K562 (cell line): ENCODE data around the gene CALD1. TPM values are rescaled to one million over a fixed set of nuclear protein-coding genes. Genes with fewer than 3 reads are reported as not detected.

Source experiments
- ETV5 ChIP-seq: sonication (generic); formaldehyde crosslinking; IDR thresholded peaks from 2 replicates; pipeline ENCODE4 v1.4.0; 2020; ENCODE audit warnings: low read depth, mild to moderate bottlenecking, missing genetic modification reagents
- FOXK1 ChIP-seq: sonication (generic); formaldehyde crosslinking; IDR thresholded peaks from 2 replicates; pipeline ENCODE4 v1.8.0; 2022; ENCODE audit warnings: missing genetic modification reagents, mild to moderate bottlenecking, borderline replicate concordance
- TBL1XR1 ChIP-seq, 2 experiments: IDR thresholded peaks; 2 replicates each; pipeline ENCODE4 v1.6.1; 2012; ENCODE audit warnings: improper control_type of control experiment in 2 of 2, low read length in 2 of 2, mild to moderate bottlenecking in 1 of 2
- ZNF23 ChIP-seq: fragments of 250-450 bp; sonication (Bioruptor Pico); IDR thresholded peaks from 2 replicates; pipeline ENCODE4 v1.4.0; 2020; ENCODE audit warnings: mild to moderate bottlenecking
- ZNF778 ChIP-seq: fragments of 450-650 bp; formaldehyde crosslinking; IDR thresholded peaks from 2 replicates; pipeline ENCODE4 v1.4.0; 2020; ENCODE audit warnings: mild to moderate bottlenecking, moderate library complexity
- polyA plus RNA-seq, 8 experiments: library from polyadenylated mRNA; depleted of rRNA in 4 of 8; stranded (reverse) in 5 of 8; unstranded in 3 of 8; fragments of >200 nt; fragmentation: Nextera tagmentation in 2 of 8; fragmentation: Illumina TruSeq in 1 of 8; extraction: Ambion mirVana in 2 of 8; extraction: Trizol in 1 of 8; gene quantifications; 2 replicates each; pipeline versions ENCODE4 v1.2.1 to v1.2.3, GENCODE V29; 2011 to 2014; ENCODE audit warnings: inconsistent platforms in 1 of 8, missing spikeins in 1 of 8
- total RNA-seq, 7 experiments: library from RNA; depleted of rRNA in 6 of 7; stranded (reverse); fragments of >200 nt in 6 of 7; fragmentation: Illumina TruSeq in 2 of 7; extraction: Trizol in 2 of 7; gene quantifications; 2 replicates each; pipeline versions ENCODE4 v1.2.1 to v1.2.3, GENCODE V29; 2011 to 2021; ENCODE audit warnings: low replicate concordance in 1 of 7
- TF ChIP-seq, protein P1 (sequence below): fragments of 250-450 bp; sonication (Bioruptor Pico); IDR thresholded peaks from 2 replicates; pipeline ENCODE4 v1.4.0; 2020; ENCODE audit warnings: mild to moderate bottlenecking, moderate library complexity
- TF ChIP-seq, protein P2 (sequence below), 2 experiments: fragments of 450-650 bp; IDR thresholded peaks; 2 replicates each; pipeline ENCODE4 v1.6.1; 2018; ENCODE audit warnings: mild to moderate bottlenecking in 2 of 2, low read depth in 1 of 2; ENCODE audit not compliant: partially characterized antibody in 2 of 2
- TF ChIP-seq, protein P3 (sequence below), 2 experiments: fragments of 450-650 bp in 1 of 2; sonication (generic) in 1 of 2; formaldehyde crosslinking in 1 of 2; IDR thresholded peaks; 2 replicates each; pipeline versions ENCODE4 v1.7.1 to v1.9.0; 2016 to 2022; ENCODE audit warnings: inconsistent platforms in 1 of 2, mild to moderate bottlenecking in 1 of 2, missing genetic modification reagents in 1 of 2

CALD1 gene
- total and polyA plus RNA-seq, 9 of the 15 experiments (the other 6 are each of a cell fraction or from before 2014, with no cell fraction given) = 0.40 TPM; not detected in 8

DNA sequence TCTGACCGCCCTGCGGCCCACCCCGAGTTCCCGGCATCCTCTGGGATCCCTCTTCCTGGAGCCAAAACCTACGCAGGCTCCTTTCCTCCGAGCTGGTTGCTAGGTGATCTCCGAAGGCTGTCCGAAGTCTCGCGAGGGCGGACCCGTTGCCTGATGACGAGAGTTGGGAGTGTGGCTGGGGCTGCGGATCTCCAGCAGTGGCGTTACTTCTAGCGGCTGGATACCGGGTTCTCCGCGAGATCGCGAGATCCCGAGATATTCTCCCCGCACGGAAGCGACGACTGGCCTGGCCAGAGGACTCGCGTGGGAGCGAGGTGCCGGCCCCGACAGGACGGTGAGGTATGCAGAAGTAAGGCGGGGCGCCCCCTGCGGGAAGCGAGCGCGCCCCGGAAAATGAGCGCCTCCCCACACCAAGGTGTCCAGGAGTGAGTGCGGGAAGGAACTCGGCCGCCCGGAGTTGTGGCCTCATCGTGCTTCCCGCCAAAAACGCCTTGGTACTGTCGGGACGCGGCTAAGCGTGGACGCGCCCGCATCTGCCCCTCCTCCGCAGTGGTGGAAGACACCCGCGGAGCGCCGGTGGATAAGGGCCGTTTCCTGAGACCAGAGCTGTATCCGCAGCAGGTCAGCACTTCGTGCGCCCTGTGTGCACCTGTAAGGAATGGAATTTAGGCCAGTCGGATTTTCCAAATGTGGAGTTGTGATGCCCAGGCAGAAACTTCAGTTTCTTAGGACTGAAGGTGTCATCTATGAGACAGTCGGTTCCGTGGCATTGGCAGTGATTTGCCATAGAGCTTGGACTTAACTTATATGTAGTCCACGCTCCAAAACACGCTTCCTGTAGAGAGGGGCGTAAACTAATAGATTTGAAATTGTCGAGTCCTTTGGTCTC is 207.2 kb downstream of the CALD1 start, which contains the start of gene AGBL3 (continued):
- TF ChIP-seq, protein P1, sequence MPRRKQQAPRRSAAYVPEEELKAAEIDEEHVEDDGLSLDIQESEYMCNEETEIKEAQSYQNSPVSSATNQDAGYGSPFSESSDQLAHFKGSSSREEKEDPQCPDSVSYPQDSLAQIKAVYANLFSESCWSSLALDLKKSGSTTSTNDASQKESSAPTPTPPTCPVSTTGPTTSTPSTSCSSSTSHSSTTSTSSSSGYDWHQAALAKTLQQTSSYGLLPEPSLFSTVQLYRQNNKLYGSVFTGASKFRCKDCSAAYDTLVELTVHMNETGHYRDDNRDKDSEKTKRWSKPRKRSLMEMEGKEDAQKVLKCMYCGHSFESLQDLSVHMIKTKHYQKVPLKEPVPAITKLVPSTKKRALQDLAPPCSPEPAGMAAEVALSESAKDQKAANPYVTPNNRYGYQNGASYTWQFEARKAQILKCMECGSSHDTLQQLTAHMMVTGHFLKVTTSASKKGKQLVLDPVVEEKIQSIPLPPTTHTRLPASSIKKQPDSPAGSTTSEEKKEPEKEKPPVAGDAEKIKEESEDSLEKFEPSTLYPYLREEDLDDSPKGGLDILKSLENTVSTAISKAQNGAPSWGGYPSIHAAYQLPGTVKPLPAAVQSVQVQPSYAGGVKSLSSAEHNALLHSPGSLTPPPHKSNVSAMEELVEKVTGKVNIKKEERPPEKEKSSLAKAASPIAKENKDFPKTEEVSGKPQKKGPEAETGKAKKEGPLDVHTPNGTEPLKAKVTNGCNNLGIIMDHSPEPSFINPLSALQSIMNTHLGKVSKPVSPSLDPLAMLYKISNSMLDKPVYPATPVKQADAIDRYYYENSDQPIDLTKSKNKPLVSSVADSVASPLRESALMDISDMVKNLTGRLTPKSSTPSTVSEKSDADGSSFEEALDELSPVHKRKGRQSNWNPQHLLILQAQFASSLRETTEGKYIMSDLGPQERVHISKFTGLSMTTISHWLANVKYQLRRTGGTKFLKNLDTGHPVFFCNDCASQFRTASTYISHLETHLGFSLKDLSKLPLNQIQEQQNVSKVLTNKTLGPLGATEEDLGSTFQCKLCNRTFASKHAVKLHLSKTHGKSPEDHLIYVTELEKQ = 0 out of 2 replicates have a peak, but pooled peaks have one; percentile 3
- TF ChIP-seq TBL1XR1 (IDR thresholded peaks at IDR 0.05; ENCODE audit: low read length in 2 of 2) = peak; percentile 33 to 41; a peak in 2 of 4 replicates
- TF ChIP-seq, protein P2, sequence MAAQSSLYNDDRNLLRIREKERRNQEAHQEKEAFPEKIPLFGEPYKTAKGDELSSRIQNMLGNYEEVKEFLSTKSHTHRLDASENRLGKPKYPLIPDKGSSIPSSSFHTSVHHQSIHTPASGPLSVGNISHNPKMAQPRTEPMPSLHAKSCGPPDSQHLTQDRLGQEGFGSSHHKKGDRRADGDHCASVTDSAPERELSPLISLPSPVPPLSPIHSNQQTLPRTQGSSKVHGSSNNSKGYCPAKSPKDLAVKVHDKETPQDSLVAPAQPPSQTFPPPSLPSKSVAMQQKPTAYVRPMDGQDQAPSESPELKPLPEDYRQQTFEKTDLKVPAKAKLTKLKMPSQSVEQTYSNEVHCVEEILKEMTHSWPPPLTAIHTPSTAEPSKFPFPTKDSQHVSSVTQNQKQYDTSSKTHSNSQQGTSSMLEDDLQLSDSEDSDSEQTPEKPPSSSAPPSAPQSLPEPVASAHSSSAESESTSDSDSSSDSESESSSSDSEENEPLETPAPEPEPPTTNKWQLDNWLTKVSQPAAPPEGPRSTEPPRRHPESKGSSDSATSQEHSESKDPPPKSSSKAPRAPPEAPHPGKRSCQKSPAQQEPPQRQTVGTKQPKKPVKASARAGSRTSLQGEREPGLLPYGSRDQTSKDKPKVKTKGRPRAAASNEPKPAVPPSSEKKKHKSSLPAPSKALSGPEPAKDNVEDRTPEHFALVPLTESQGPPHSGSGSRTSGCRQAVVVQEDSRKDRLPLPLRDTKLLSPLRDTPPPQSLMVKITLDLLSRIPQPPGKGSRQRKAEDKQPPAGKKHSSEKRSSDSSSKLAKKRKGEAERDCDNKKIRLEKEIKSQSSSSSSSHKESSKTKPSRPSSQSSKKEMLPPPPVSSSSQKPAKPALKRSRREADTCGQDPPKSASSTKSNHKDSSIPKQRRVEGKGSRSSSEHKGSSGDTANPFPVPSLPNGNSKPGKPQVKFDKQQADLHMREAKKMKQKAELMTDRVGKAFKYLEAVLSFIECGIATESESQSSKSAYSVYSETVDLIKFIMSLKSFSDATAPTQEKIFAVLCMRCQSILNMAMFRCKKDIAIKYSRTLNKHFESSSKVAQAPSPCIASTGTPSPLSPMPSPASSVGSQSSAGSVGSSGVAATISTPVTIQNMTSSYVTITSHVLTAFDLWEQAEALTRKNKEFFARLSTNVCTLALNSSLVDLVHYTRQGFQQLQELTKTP (IDR thresholded peaks at IDR 0.05; ENCODE audit: low read depth in 1 of 2, partially characterized antibody in 2 of 2) = no peak
- TF ChIP-seq ZNF778 (CRISPR knock-in tag) = no peak
- TF ChIP-seq FOXK1 (CRISPR knock-in tag) = peak; percentile 98
- peak; percentile 72 for TF ChIP-seq ETV5
- TF ChIP-seq ZNF23 (CRISPR knock-in tag) = no peak
- TF ChIP-seq, protein P3, sequence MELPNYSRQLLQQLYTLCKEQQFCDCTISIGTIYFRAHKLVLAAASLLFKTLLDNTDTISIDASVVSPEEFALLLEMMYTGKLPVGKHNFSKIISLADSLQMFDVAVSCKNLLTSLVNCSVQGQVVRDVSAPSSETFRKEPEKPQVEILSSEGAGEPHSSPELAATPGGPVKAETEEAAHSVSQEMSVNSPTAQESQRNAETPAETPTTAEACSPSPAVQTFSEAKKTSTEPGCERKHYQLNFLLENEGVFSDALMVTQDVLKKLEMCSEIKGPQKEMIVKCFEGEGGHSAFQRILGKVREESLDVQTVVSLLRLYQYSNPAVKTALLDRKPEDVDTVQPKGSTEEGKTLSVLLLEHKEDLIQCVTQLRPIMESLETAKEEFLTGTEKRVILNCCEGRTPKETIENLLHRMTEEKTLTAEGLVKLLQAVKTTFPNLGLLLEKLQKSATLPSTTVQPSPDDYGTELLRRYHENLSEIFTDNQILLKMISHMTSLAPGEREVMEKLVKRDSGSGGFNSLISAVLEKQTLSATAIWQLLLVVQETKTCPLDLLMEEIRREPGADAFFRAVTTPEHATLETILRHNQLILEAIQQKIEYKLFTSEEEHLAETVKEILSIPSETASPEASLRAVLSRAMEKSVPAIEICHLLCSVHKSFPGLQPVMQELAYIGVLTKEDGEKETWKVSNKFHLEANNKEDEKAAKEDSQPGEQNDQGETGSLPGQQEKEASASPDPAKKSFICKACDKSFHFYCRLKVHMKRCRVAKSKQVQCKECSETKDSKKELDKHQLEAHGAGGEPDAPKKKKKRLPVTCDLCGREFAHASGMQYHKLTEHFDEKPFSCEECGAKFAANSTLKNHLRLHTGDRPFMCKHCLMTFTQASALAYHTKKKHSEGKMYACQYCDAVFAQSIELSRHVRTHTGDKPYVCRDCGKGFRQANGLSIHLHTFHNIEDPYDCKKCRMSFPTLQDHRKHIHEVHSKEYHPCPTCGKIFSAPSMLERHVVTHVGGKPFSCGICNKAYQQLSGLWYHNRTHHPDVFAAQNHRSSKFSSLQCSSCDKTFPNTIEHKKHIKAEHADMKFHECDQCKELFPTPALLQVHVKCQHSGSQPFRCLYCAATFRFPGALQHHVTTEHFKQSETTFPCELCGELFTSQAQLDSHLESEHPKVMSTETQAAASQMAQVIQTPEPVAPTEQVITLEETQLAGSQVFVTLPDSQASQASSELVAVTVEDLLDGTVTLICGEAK (IDR thresholded peaks at IDR 0.05) = peak; percentile 47
- TF ChIP-seq, protein P3 (CRISPR knock-in tag; IDR thresholded peaks at IDR 0.05) = no peak; the same call in 1 of the 2 replicates
